Measurements from ENCODE around the gene RNF17. TPM values are rescaled to one million over a fixed set of nuclear protein-coding genes. Genes with fewer than 3 reads are reported as not detected.

The RNF17 gene
- total RNA-seq, 1 donor from 2014 or later: 0.20 TPM

DNA sequence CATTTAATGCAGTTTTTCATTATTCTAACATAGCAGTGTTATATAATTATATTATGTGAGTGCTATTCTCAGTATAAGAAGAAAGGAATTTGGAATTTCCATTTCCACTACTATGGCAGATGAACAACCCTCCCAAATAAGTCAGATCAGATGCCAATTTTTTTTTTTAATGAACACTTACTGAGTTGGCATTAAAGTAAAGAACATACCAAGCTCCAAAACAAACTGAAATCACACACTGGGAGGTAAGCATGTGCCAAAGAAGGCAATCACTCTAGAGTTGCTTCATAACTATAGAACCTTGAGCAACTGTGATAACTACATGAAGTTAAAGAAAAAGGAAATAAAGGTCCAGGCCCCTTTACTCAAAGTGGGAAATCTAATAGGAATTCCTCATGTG, 90.3 kb downstream of the RNF17 start:
- no peak for DNase-seq (ENCODE audit: low read depth in 2 of 2)

DNA sequence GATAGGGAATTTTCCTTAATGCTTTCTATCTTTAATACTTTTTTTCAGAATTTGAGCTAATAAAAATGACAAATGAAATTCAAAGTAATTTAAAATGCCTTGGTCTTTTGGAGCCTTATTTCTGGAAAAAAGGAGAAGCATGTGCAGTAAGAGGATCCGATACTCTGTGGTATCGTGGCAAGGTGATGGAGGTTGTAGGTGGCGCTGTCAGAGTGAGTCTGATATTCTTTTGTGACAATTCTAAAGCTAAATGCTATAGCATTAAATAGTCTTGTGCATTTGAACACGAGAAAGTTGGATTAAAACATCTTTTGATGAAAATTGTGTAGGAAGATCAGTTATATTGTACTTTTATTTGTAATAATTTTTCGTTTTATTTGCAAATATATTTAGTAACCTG, 95.0 kb downstream of the RNF17 start:
- DNase-seq (ENCODE audit: low read depth in 2 of 2): no peak

DNA sequence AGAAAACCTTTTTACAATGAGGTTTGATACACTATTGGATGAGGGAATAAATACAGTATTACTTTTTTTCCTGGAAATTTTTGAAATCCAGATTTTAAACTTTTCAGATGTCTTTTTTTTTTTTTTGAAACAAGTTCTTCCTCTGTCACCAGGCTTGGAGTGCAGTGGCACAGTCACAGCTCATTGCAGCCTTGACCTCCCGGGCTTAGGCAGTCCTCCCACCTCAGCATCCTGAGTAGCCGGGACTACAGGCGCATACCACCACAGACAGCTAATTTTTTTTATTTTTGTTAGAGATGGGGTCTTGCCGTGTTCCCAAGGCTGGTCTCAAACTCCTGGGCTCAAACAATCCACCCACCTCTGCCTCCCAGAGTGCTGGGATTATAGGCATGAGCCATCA, 96.8 kb downstream of the RNF17 start:
- DNase-seq (ENCODE audit: low read depth in 2 of 2): no peak

DNA sequence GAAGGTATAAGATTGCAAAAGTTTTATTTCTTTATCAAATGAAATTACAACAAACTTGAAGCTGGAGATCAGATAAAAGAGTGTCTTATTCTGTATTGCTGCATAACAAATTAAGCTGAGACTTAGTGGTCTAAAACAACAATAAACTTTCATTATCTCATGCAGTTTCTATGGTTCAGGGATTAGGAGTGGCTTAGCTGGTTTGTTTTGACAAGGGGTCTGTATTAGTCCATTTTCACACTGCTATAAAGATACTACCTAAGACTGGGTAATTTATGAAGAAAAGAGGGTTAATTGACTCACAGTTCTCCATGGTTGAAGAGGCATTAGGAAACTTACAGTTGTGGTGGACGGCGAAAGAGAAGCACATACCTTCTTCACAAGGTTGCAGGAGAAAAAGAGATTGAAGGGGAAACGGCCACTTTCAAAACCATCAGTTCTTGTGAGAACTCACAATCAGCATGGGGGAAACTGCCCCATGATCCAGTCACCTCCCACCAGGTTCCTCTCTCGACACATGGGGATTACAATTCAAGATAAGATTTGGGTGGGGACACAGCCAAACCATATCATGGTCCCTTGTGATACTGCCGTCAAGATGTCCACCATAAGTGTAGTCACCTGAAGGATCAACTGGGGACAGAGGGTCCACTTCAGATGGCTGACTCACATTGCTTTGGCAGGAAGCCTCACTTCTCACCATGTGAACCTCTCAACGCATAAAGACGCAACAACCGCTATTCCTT, 97.8 kb downstream of the RNF17 start:
- no peak for DNase-seq (ENCODE audit: low read depth in 2 of 2)

DNA sequence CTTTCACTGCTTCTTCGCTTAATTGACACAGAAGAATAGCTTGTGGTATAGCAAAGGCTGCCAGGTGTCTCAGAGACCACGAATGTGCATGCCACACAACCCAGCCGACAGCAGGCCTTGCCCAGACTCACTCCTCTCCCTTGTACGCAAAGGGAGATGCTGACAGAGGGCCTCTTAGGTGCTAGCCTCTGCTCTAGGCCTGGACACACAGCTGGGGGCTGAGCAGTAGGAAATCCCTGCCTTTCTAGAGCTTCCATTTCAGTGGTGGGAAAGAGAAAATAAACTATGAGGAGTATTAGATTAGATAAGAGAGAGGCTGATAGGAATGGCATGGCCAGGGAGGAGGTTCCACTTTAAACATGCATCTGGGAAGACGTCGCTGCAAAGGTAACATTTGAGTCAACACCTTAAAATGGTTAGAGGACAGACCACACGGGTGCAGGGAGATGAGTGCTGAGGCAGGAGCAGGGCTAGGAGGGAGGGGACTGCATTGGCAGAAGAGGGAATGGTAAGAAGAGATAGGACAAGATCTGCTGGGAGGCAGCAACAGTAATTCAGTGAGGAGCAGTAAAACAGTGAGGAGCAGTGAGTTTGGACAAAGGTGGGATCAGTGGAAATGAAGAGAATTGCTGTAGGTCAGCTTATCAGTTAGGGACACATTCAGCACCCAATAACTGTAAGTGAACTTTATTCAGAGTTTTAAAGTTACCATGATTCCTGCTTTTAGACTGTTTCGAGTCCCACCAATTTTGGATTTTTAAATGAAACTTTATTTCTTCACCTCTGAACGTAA, 100.0 kb downstream of the RNF17 start:
- DNase-seq (ENCODE audit: low read depth in 2 of 2): no peak

DNA sequence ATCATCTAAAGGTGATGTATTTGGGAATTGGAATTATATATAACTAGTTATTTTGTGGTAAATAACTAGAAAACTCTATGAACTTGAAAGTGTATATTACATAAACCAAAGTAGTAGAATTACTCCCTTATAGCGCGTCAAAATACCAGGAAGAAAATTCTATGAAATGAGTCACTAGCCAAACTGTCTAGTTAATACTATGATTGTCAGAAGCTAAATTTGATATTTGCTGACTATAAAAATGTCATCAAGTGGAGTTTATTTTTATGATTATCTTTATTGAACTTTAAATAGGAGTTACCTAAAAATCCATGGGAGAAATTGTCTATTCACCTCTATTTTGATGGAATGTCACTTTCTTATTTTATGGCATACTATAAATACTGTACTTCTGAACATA, 100.6 kb downstream of the RNF17 start:
- no peak for DNase-seq (ENCODE audit: low read depth in 2 of 2)

DNA sequence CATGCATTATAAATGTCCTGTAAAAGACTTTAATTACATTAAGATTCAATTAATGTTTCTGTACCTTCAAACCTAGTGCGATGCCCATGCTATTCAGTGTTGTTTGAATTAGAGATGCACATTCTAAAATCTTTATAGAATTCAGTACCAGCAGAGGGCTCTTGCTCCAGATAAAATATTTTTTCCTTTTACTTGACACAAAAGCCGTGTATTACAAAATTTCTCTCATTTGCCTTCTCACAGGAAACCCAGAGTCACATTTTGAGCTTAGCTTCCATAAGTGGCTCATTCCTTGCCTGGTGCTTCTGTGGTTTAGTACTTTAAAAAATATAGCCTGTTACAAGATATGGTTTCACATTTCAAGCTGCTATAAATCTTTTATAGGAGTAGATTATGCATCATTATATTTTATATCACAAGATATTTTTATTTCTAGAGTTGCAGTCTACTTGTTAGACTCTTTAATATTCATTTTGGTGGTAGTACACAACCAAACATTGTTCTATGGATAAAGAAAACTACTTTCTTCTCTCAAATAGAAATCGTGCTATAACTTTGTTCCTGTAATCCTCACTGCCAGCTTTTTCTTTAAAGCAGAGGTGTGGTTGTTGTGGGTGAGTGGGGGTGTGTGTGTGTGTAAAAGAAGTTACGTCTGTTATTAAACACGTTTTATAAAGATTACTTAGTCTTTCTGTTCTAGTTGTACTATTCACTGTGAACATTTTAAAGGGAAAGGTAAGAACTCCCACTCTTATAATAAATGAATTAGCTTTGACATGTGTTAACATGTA, 101.4 kb downstream of the RNF17 start:
- DNase-seq (ENCODE audit: low read depth in 2 of 2): peak; percentile 4 to 36

DNA sequence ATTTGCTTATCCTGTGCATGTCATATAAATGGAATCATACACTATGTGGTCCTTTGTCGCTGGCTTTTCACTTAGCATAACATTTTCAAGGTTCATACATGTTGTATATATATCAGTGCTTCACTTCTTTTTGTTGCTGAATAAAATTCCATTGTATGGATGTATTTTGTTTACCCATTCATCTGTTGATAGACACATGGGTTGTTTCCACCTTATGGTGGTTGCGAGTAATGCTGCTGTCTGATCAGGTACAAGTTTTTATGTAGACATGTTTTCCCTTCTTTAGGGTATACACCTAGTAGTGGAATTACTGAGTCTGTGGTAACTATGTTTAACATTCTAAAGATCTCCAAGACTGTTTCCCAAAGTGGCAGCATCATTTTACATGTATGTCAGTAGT, 102.5 kb downstream of the RNF17 start:
- no peak for DNase-seq (ENCODE audit: low read depth in 2 of 2)

DNA sequence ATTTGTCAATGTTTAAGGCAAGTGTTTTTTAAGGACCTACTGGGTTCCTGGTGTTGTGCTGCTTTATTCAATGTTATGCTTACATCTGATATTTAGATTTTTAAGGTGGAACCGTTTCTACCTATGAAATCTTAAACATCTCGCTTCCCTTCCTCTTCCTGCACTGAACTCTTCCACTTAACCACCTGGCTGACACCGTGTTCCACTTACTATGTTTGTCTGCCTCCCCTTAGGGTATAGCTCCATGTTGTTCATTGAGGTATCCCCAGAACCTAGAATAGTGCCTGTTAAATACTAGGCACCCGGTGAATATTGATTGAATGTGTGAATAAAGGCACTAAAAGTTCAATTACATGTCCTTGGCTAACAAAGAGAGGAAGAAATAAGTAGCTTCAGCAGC, 104.9 kb downstream of the RNF17 start:
- DNase-seq (ENCODE audit: low read depth in 2 of 2): no peak

DNA sequence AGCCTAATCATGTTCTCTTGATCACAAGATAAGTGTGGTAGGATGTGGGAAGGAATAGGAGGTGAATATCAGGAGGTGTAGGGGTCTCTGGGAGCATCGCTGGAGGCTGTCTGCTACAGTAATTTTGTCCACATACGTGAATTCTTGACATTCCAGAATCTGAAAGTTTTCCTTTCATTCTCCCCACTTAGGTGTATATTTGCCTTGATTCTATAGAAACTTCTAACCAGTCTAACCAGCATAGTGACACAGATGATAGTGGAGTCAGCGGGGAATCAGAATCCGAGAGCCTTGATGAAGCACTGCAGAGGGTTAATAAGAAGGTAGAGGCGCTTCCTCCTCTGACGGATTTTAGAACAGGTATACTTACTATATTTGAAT, 106.4 kb downstream of the RNF17 start:
- no peak for DNase-seq (ENCODE audit: low read depth in 2 of 2)

DNA sequence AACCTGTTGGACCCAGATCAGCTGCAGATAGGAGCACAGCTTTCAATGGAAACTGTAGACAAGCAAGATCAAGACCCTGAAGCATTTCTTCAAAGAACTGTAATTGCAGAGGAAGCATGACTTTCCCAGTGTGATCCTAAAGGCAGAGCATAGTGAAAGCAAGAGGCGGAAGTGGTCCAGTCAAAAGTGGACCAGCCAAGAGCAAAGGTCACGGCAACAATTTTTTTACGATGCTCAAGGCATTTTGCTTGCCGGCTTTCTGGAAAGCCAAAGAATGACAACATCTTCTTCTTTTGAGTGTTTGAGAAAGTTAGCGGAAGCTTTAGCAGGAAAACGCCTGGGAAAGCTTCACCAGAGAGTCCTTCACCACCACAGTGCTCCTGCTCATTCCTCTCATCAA, 111.6 kb downstream of the RNF17 start:
- DNase-seq (ENCODE audit: low read depth in 2 of 2): no peak

DNA sequence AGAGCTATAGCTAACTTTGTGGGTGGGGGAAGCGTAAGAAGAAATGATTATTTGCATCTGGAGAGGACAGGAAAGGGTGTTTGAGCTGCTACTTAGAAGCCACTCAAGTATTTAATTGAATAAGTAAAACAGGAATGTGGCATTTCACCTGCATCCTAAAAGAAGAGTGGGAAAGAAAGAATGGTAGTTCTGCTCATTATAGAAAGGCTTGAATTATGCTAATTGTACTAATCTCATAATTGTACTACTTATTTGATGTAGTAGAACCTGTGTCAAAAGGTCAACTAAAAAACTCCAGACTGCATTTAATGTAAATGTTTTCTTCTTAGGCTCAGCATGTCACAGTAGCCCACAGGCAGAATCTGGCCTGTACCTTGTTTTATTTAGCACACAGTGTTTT, 113.6 kb downstream of the RNF17 start:
- no peak for DNase-seq (ENCODE audit: low read depth in 2 of 2)

DNA sequence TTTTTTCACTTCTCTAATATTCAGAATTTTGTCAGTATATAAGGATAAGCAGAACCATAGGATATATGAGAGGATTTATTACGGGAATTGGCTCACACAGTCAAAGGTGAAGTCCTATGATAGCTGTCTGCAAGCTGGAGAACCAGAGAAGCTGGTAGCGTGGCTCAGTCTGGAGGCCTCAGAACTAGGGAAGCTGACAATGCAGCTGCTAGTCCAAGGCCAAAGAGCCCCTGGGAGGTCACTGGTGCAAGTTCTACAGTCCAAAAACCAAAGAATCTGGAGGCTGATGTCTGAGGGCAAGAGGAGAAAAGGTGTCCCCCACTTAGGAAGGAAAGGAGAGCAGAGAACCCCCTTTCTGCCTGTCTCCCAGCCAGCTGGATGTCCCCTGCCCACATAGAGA, 114.4 kb downstream of the RNF17 start:
- DNase-seq (ENCODE audit: low read depth in 2 of 2): no peak

DNA sequence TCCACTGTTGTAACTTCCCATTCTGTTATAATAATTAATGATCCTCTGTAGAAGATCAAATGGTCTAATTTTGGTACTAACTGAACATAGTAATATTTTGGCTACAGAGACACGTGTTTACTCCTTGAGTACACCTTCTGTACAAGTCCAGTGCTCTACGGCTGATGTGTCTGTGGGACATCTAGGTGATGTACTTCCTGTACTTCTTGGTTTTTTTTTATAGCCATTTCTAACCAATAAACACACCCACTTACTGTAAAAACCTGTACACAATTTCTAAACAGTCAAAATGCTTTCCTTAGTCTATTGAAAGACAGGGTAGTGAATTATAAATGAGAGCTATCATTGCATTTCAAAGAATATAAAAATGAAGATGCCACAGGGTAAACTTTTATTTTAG, 118.7 kb downstream of the RNF17 start:
- no peak for DNase-seq (ENCODE audit: low read depth in 2 of 2)

DNA sequence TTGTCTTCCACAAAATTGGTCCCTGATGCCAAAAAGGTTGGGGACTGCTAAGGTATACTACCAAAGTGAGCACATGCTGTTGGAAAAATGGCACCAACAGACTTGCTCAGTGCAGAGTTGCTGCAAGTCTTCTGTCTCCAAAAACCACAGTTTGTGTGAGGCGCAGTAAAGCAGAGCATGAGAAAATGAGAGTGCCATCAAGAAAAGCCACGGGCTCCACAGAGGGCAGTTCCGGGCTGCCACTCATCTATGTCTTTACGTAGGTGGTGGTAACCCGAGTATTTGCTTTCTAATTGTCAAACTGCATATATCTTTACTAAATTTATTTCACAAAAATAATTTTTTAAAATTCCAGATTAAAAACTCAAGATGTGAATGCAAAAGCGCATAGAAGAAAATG, 123.8 kb downstream of the RNF17 start:
- no peak for DNase-seq (ENCODE audit: low read depth in 2 of 2)

DNA sequence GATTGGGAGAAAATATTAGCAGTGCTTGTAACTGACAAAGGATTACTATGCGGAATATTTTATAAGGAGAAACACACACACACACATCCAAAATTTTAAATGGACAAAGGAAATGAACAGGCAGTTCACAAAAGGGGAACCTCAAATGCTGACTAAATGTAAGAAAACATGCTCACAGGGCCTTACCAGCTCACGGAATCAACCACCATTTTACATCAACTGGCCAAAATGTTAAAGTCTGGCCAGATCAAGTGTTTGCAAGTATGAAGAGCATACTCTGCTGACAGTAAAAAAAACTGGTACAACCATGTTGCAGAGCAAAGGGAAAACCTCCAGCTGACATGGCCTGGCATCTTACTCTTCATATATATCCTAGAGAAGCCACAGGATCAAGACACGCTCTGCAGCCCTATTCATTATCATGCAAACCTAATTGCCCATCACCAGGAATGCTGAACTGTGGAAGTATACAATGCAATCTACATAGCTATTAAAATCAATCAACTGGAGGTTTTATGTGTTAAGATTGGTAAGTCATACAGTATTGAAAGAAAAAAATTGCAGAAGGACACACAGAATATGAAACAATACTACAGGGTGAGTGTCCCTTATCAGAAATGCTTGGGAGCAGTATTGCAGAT, 124.4 kb downstream of the RNF17 start:
- DNase-seq (ENCODE audit: low read depth in 2 of 2): no peak

DNA sequence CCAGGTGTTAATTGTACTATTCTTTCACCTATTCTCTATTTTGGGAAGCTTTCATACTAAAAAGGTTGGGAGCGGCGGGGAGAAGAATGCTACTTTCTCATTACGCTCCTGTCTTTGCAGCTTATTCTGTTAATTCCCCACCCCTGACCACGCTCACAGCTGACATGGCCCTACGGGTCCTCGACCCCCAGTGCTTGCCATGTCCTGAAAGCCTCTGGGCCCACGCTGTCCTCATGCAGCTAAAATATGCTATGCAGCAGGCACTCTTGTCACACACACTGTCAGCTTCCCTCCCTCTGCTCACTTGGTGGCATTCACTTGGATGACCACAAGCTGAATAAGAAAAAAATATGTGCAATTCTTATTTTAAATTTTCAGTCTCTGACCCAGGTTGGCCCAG, 126.3 kb downstream of the RNF17 start:
- no peak for DNase-seq (ENCODE audit: low read depth in 2 of 2)

DNA sequence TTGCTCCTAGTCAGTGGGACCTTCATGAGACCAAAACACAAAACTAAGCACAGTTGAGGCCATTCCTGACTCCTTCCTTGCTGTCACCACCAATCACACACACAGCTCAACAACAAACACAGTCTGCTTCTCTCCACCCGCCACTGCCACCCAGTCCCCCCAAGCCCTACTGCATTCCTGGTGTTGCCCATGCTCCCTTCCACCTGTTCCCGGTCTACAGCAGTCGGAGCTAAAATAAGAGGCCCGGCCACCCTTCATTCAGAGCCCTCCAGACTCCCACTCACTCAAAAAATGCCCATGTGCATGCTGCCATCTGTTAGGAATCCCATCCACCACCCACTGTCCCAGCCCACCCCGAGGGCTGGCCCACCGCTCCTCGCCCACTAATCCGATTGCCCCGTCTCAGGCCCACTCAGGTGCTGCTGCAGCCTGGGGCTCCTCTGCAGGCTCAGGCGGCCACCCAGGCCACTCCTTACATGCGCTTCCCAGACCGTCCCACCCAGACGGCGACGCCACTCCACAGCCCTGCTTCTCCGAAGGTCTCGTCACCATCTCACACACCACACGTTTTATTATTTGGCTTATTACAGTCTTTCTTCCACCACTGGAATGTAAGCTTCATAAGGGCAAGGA, 127.6 kb downstream of the RNF17 start:
- no peak for DNase-seq (ENCODE audit: low read depth in 2 of 2)

DNA sequence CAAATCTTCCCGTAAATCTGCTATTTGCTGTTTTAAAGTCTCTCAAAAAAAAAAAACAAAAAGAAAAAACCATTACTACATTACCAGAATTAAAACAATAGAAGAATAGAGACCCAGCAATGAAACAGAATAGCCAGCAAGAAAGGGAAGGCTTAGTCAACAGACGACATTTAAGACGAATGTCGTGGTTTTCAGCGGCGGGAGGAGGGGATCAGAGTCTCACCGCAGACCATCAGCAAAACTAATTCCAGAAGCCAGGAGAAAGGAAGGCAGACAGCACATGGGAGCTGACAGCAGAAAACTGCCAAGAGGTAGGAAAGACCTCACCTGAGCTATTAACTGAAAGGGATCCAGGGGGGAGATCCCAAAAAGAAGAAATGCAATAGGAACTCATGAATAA, 128.9 kb downstream of the RNF17 start:
- DNase-seq (ENCODE audit: low read depth in 2 of 2): no peak

DNA sequence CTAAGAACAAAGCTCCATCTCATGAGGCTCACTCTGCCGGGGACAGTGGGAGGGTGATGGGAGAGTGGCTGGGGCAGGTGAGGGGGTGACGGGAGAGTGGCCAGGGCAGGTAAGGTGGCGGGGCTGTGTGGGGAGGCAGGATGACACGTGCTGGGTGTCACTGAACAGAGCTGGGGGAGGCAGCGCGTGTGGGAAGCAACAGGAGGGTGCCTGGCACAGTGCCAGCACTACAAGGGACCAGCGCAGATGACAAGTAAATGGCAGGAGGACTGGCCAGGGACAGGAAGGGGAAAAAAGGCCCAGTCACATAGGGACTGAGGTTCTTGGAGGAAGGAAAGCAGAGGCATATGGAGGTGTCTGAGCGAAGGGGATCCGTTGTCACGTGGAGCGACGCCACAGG, 129.9 kb downstream of the RNF17 start:
- DNase-seq (ENCODE audit: low read depth in 2 of 2): no peak

DNA sequence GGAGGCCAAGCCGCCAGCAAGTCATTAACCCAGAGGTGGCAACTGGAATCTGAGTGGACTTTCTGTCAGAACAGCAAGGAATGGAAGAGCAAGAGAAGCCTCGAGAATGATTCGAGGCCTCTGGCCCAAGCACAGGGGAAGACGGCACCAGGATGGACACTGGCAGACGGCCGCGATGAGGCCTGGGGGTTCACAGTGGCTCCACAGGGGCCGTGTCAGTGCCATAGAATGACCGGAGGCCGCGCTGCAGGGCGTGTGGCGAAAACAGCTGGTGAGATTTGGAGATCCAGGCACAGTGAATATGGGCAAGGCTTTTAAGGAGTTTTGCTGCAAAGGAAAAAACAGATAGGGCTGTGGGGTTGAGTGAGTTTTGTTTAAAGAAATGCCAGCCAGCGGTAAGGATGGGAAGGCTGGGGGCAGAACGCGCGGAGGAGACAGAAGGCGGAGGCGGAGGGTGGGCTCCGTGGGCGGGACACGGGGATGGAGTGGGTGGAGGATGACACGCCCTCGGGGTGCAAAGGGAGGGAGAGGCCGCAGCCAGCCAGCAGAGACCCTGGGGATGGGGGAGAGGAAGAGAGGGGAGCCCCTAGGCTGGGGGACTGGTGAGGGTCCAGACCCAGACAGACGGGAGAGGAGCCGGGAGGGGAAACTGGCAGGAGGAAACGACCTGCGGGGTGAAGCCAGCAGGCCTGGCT, 130.5 kb downstream of the RNF17 start:
- DNase-seq (ENCODE audit: low read depth in 2 of 2): no peak

All from lung microvascular endothelial cell (primary cell).